Ishikawa (cell line): ENCODE measurements around the gene SERAC1.

ENCODE experiments used
- CEBPB ChIP-seq: IDR thresholded peaks from 2 replicates; pipeline ENCODE4 v1.6.1; 2012
- CREB1 ChIP-seq: IDR thresholded peaks from 2 replicates; pipeline ENCODE4 v1.6.1; 2012; ENCODE audit warnings: low read depth
- EGR1 ChIP-seq: IDR thresholded peaks from 2 replicates; pipeline ENCODE4 v1.6.1; 2012
- EP300 ChIP-seq: IDR thresholded peaks from 2 replicates; pipeline ENCODE4 v1.6.1; 2012; ENCODE audit warnings: borderline replicate concordance
- FOXM1 ChIP-seq: IDR thresholded peaks from 2 replicates; pipeline ENCODE4 v1.6.1; 2012; ENCODE audit warnings: low read depth, borderline replicate concordance
- NFIC ChIP-seq: IDR thresholded peaks from 2 replicates; pipeline ENCODE4 v1.6.1; 2012
- RAD21 ChIP-seq: IDR thresholded peaks from 2 replicates; pipeline ENCODE4 v1.6.1; 2012; ENCODE audit warnings: low read depth
- TAF1 ChIP-seq: IDR thresholded peaks from 2 replicates; pipeline ENCODE4 v1.6.1; 2012; ENCODE audit warnings: low read depth, mild to moderate bottlenecking
- TCF12 ChIP-seq: IDR thresholded peaks from 2 replicates; pipeline ENCODE4 v1.6.1; 2012; ENCODE audit warnings: low read depth
- TEAD4 ChIP-seq: IDR thresholded peaks from 2 replicates; pipeline ENCODE4 v1.6.1; 2012
- YY1 ChIP-seq: IDR thresholded peaks from 2 replicates; pipeline ENCODE4 v1.6.1; 2012; ENCODE audit warnings: low read depth
- ZBTB7A ChIP-seq: IDR thresholded peaks from 2 replicates; pipeline ENCODE4 v1.6.1; 2012; ENCODE audit warnings: low read depth
- TF ChIP-seq, protein P1 (sequence below): IDR thresholded peaks from 2 replicates; pipeline ENCODE4 v1.6.1; 2012
- TF ChIP-seq, protein P2 (sequence below): IDR thresholded peaks from 2 replicates; pipeline ENCODE4 v1.6.1; 2012; ENCODE audit warnings: low read depth, mild to moderate bottlenecking
- TF ChIP-seq, protein P3 (sequence below): IDR thresholded peaks from 2 replicates; pipeline ENCODE4 v1.6.1; 2012

The SERAC1 gene

DNA sequence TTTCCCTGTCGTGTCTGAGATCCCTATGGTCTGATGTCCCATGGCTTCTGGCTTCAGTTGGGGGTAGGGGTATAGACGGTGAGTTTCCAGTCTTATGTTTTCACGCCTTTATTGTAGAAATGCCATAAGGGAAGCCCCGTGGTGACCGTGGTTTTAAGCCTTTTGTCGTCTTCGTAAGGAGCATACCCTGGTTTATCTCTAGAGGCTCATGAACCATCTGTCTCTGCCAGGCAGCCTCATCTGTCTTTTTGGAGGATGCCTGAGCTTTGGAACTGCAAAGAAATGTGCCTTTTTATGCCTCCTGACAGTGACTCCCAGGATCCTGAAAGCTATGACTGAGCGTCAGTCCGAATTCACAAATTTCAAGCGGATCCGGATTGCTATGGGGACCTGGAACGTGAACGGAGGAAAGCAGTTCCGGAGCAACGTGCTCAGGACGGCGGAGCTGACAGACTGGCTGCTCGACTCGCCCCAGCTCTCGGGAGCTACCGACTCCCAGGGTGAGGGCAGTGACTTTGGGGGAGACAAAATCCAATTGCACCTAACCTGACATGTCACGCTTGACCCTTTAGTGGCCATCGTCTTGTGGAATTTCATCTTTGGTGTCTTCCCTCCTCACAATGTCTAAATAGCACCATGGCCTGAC lies 101.8 kb downstream of the SERAC1 start:
- no peak for TF ChIP-seq CEBPB
- no peak for TF ChIP-seq FOXM1
- TF ChIP-seq, protein P1, sequence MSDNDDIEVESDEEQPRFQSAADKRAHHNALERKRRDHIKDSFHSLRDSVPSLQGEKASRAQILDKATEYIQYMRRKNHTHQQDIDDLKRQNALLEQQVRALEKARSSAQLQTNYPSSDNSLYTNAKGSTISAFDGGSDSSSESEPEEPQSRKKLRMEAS = no peak
- TF ChIP-seq EP300 = no peak
- TF ChIP-seq, protein P2, sequence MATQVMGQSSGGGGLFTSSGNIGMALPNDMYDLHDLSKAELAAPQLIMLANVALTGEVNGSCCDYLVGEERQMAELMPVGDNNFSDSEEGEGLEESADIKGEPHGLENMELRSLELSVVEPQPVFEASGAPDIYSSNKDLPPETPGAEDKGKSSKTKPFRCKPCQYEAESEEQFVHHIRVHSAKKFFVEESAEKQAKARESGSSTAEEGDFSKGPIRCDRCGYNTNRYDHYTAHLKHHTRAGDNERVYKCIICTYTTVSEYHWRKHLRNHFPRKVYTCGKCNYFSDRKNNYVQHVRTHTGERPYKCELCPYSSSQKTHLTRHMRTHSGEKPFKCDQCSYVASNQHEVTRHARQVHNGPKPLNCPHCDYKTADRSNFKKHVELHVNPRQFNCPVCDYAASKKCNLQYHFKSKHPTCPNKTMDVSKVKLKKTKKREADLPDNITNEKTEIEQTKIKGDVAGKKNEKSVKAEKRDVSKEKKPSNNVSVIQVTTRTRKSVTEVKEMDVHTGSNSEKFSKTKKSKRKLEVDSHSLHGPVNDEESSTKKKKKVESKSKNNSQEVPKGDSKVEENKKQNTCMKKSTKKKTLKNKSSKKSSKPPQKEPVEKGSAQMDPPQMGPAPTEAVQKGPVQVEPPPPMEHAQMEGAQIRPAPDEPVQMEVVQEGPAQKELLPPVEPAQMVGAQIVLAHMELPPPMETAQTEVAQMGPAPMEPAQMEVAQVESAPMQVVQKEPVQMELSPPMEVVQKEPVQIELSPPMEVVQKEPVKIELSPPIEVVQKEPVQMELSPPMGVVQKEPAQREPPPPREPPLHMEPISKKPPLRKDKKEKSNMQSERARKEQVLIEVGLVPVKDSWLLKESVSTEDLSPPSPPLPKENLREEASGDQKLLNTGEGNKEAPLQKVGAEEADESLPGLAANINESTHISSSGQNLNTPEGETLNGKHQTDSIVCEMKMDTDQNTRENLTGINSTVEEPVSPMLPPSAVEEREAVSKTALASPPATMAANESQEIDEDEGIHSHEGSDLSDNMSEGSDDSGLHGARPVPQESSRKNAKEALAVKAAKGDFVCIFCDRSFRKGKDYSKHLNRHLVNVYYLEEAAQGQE = no peak
- TF ChIP-seq RAD21 = no peak
- no peak for TF ChIP-seq EGR1
- TF ChIP-seq NFIC = no peak
- no peak for TF ChIP-seq TAF1

DNA sequence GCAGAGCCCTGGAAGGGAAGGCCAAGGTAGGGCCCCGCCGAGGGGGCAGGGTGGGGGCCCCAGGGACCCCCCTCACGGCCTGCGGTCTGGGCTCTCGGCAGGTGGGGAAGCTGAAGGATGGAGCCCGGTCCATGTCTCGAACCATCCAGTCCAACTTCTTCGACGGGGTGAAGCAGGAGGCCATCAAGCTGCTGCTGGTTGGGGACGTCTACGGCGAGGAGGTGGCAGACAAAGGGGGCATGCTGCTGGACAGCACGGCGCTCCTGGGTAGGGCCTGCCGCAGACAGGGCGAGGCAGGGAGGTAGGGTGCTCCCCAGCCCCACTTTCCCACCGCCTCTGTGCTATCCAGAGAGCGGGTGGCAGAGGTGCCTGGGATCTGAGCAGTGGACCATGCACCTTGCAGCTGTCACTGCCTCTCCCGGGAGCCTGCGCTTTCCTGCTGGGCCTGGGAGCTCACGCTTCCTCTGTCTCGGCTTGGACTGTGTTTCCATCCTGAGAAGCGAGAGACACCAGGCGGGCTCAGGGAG lies 103.3 kb downstream of the SERAC1 start:
- no peak for TF ChIP-seq CEBPB
- TF ChIP-seq, protein P1 = no peak
- no peak for TF ChIP-seq TEAD4
- no peak for TF ChIP-seq YY1
- TF ChIP-seq EGR1 = no peak
- TF ChIP-seq RAD21 = no peak
- TF ChIP-seq FOXM1 = no peak
- TF ChIP-seq, protein P3, sequence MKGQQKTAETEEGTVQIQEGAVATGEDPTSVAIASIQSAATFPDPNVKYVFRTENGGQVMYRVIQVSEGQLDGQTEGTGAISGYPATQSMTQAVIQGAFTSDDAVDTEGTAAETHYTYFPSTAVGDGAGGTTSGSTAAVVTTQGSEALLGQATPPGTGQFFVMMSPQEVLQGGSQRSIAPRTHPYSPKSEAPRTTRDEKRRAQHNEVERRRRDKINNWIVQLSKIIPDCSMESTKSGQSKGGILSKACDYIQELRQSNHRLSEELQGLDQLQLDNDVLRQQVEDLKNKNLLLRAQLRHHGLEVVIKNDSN = no peak
- no peak for TF ChIP-seq TCF12
- TF ChIP-seq, protein P2 = no peak
- no peak for TF ChIP-seq CREB1
- no peak for TF ChIP-seq ZBTB7A
- TF ChIP-seq TAF1 = no peak
- TF ChIP-seq NFIC = no peak
- no peak for TF ChIP-seq EP300

DNA sequence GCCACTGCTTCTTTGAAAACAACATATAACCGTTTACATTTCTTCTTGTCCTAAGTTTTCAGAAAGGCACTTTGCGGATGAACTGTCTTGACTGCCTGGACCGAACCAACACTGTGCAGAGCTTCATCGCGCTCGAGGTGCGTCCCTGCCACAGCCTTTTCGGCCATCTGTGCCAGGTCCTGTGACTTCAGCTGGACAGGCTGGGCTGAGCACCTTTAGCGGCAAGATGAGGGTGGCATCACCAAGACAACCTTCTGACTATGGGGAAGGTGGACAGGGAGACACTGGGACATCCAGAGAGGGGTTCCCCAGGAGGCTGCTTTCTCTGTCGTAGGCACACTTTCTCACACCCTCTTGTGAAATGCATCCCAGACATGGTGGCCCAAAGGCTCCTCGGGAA lies 104.3 kb downstream of the SERAC1 start:
- TF ChIP-seq, protein P3 = no peak
- TF ChIP-seq TCF12 (no peak), EP300 (no peak), CEBPB (no peak), TEAD4 (no peak)
- TF ChIP-seq, protein P1 = no peak

DNA sequence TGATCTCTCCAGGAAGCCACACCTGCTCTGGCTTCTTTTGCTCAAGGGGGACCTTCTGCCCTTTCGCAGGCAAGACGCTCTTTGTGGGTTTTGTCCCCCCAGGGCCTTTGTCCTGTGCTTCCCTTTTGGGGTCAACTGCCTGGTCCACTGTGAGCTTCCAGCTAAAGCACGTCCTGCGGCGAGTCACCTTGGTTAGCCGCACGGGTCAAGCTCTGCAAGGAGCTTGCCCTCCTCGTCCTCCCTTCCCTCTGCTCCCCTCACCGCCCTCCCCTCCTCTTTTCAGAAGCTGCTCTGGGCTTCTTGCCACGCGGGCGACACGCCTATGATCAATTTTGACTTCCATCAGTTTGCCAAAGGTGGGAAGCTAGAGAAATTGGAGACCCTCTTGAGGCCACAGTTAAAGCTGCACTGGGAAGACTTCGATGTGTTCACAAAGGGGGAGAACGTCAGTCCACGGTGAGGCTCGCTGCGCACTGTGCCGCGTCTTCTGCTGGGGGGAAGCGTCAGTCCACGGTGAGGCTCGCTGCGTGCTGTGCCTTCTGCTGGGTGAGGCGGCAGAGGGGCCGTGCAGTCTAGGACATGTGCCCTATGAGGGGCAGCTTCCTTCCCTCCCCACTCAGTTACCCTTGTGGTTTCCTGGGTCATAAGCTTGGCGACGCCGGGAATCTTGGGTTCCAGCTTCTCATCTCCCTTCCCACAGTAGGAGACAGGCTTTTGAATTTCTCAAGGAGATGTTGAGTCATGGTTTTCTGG lies 106.2 kb downstream of the SERAC1 start:
- no peak for TF ChIP-seq FOXM1
- TF ChIP-seq TCF12 = no peak
- no peak for TF ChIP-seq EP300
- TF ChIP-seq TEAD4 = no peak
- TF ChIP-seq TAF1 = no peak
- no peak for TF ChIP-seq CREB1
- TF ChIP-seq, protein P2 = no peak
- TF ChIP-seq NFIC = no peak
